Raji (cell line): ENCODE data around the gene ZNF638.

Experiments
- POLR2A ChIP-seq: IDR thresholded peaks from 2 replicates; pipeline ENCODE4 v1.6.1; 2011; ENCODE audit warnings: low read depth, low read length, control low read depth; ENCODE audit not compliant: insufficient read depth

ZNF638 gene

DNA sequence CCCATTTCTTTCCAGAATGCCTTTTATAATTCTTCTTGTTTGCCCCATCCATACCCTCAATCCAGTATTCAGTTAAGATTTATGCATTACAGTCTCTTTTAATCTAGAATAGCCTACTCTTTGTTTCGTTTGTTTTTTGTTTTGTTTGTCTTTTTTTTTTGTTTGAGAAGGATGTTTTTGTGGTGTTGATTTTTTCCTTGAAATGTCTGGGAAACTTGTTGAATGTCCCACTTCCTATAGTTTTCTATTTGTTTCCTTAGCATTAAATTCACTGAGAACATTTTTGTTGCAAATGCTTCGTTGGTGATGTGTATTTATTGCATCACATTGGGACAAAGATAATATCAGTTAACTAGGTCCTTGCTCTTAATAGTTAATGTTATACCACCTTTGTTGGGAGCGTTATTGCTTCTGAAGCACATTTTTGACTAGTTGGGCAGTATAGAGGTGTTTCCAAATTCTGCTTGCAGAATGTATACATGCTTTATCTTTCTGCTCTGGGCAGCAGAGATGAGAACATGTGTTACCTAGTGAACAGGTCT is 28.9 kb downstream of the ZNF638 start:
- no peak for TF ChIP-seq POLR2A

DNA sequence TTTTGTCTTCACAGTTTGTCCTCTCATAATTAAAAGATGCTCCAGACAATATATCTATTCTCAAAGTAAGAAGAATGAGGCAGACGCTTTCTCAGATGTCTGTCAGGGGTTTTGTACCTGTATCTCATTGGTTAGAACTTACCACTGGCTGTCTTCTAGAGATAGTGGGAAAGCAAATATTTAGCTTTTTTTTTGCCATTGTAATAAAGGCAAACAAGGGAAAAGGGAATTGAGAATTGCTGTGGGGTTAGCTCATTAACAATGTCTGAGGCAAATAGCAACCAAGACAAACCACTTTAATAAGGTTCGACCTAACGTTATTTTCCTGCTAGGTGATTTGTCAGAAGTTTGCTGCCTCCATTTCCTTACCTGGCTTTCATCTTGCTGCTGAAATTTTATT is 30.0 kb downstream of the ZNF638 start:
- no peak for TF ChIP-seq POLR2A

DNA sequence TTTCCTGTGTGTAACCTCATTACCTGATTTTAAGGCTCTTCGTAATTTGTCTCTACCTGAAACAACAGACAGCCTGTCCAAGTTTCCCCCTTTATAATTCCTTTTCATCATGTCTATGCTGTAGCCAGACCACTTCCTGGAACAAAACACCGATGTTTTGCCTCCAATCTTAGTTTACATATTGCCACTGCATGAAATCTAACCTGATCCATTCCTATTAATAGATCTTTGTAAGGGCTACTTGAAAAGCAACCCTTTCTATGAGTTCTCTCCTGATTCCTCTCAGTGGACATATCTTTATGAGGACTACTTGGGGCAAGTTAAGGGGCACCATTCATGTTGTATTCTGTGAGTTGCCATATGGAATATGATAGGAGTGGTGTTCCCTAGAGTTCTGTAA is 30.9 kb downstream of the ZNF638 start:
- no peak for TF ChIP-seq POLR2A

DNA sequence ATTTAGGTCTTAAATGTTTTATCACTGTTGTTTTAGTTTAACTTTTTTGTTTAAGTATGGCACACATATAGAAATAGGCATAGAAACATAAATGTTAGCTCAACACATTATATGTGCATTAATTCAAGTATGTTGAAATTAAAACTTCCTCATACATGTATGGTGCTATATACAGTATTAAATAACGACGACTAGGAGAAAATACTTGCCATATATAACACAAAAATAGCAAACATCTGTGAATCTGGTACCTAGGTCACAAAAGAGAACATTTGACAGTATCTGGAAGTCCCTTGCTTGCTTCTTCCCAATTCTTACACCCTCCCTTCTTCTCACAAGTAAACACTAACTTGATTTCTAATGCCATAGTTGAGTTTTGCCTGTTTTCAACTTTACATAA is 38.4 kb downstream of the ZNF638 start:
- no peak for TF ChIP-seq POLR2A

DNA sequence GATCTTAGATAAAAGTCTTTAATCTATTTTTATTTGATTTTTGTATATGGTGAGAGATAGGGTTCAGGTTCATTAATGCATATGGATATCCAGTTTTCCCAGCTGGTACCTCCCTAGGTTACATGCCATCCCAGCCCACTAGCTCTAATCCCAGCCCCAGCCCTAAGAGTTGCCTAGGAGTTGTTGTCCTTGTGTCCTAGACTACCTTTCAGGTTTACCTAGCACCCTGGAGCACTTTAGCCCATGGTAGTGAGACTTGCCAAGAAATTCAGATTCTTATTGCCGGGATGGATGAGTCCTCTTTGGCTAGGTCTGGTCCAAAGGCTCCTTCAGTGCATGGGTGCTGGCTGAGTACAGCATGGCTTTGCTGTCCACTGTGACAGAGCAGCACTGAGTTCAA is 40.5 kb downstream of the ZNF638 start:
- TF ChIP-seq POLR2A = no peak

DNA sequence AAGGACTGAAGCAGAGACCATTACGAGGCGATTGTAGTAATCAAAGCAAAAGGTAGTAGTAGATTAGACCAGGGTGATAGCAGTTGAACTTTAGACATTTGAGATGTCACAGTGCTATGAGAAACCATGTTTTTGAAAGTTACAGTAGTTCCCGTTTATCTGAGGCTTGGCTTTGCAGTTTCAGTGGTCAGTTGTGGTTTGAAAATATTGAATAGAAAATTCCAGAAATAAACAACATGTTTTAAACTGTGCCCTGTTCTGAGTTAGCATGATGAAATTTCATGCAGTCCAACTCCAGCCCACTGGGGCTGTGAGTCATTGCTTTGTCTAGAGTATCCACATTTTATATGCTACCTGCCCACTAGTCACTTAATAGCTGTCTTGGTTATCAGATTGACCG is 47.5 kb downstream of the ZNF638 start:
- TF ChIP-seq POLR2A = no peak

DNA sequence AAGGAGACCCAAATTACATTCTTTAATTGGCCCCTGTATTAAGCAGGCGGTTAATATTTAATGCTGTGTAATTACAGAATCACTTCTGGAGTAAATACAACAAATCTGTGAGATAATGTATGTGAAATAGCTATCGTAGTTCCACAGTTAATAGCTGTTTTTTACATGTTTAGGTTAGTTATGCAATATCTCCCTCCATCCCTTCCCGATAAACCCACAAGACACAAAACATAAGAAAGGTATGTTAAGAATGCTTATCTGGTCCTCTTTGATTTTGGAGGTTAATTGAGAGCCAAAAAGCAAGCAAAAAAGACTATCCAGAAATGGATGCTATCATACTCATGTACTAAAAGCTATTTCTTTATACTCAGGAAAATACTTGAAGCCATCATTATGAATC is 49.1 kb downstream of the ZNF638 start:
- TF ChIP-seq POLR2A = no peak

DNA sequence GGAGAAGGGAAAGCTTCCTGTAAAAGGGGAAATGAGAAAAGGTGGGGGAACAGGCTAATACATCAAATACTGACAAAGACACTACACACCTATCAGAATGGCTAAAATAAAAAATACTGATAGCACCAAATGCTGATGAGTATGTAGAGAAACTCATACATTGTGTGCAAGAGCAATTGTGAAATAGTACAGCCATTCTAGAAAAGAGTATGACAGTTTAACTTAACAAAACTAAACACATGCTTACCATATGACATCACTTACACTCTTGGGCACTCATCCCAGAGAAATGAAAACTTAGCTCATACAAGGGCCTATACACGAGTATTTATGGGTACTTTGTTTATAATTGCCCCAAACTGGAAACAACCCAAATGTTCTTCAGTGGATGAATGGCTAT is 53.4 kb downstream of the ZNF638 start:
- no peak for TF ChIP-seq POLR2A

DNA sequence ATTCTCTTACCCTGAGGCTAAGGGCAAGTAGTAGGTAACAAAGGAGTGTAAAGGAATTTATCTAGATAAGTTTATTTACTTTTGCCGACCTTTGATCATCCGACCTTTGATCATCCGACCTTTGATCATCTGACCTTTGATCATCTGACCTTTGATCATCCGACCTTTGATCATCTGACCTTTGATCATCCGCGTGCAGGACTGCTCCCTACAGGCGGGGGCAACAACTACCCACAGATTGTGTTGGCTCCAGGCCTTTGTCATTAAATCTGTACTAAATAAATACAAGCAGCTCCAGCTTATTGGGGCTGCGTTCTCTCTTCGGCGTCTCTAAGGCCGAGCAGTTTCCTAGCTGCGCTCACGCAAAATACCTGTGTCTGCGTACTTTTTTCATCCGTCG is 56.6 kb downstream of the ZNF638 start:
- no peak for TF ChIP-seq POLR2A

DNA sequence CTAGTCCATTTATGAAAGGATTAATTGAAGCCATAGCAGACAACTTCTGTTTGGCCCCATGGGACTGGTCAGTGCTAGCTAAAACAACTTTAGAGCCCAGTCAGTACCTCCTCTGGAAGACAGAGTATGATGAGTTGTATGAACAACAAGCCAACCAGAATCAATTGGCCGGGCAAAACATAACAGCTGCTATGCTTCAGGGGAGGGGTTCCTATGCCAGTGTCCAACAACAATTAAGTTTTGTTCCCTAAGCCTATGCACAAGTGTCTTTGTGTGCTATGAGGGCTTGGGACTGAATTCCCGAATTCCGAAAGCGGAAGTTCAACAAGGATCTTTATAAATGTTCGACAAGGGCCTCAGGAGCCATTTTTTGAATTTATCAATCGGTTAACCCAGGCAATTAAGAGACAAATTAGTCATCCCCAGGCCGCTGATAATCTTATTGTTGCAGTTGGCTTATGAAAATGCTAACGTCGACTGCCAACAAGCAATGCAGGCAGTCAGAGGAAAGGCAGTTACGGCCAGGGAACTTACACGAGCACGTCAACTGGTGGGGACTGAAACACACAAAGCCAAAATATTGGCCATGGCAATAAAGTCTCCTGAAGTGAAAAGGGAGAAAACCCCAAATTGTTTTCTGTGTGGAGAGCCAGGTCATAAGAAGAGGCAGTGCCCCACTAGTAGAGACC is 57.9 kb downstream of the ZNF638 start:
- TF ChIP-seq POLR2A = no peak

DNA sequence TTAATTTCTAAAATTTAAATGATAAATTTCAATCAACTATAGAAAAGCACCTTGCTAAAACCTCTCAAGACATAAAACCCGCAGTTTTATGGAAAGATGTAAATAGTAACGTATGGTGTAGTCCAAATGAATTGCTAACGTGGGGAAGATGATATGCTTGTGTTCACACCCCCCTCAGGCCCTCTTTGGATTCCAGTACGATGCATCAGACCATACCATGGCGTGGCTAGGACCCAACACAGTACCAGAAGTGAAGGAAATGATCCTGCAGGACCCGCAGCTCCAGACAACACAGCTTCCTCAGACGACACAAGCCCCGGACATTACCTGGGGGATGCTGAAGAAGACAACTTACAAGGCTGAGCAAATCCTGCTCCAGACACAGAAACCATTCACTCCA is 61.6 kb downstream of the ZNF638 start:
- no peak for TF ChIP-seq POLR2A

DNA sequence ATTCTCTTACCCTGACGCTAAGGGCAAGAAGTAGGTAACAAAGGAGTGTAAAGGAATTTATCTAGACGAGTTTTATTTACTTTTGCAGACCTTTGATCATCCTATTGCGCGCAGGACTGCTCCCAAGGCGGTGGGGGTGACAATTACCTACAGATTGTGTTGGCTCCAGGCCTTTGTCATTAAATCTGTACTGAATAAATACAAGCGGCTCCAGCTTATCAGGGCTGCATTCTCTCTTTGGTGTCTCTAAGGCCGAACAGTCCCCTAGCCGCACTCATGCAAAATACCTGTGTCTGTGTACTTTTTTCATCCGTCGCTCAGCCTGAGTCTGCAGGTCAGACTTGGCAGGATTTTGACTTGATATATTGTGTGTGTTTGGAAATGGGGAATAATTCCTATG is 63.9 kb downstream of the ZNF638 start:
- TF ChIP-seq POLR2A = no peak

DNA sequence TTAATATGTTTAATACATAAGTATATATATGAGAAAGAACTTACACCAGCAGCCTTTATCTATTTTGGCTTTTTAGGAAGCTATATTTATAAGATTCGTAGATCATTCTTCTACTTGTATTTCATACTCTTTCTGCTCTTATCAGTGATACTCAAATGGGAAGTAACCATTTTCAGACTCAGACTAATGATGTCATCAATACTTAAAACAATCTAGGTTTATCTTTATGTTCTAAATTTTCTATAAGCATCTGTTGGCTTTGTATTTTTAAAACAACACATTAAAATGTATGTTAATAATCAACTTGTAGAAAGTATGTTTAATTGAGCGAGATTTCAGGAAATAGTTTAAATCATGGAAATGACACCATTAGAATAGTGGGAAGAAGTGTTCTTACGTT is 70.8 kb downstream of the ZNF638 start:
- TF ChIP-seq POLR2A = no peak

DNA sequence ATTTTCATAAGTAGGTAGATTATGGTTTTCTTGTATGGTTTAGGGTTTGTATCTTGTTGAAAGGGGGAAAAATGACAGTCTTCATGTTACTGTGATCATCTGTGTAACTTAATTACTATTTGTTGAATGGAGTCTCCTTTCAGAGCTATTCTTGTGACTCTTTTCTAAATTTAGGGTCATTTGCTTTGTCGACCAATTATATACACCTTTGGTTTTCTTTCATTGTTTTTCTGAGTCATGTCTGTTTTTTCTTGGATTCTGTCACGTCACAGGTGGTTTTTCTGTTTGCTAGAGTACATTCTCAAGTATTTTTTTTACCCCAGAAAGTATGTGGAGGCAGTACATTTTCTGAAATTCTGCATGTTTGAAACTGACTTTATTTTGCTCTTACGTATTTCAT is 78.0 kb downstream of the ZNF638 start:
- TF ChIP-seq POLR2A = no peak

DNA sequence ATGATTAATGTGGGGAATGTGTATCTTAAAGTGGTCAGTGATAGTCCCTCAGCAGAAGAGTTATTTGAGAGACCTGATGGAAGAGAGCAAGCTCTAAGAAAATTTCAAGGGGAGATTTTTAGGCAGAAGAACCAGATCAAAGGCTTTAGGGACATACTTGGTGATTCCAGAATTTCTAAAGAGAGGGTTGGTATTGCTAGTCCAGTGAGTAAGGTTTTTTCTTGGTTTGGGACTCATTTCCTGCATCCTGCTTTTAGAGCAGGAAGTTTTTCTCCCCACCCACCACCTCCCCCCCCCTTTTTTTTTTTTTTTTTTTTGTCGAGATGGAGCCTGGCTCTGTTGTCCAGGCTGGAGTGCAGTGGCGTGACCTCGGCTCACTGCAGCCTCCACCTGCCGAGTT is 79.1 kb downstream of the ZNF638 start:
- no peak for TF ChIP-seq POLR2A

DNA sequence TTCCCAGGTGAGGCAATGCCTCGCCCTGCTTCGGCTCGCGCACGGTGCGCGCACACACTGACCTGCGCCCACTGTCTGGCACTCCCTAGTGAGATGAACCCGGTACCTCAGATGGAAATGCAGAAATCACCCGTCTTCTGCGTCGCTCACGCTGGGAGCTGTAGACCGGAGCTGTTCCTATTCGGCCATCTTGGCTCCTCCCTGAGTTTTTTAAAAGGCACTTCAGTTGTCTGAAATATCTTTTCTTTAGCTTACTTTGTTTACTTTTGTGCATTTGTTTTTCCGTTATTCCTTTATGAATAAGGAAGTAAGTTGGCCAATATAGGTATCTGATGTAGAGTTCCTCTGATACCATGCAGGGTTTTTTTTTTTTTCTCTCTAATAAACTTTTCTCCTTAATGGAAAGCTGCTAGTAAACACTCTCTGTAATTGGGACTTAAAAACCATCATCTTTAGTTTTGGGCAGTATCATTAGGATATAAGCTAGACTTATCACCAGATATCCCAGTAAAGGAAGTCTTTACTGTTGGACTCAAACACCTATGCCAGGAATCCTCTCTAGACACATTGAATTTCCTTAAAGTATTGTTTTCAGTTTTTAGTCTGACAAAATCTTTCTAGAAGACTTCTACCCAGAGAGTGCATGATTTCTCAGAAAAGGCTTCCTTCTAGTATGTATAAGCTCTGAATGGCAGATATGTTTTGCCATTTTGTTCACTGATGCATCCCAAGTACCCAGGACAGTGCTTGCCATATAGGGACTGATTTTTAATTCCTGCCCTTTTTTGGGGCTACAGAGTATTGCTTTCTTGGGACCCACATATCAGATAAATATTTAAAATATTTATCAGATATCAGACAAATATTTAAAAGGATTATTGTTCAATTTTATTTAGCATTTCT is 86.0 kb downstream of the ZNF638 start:
- TF ChIP-seq POLR2A = no peak
